Stimulated activated CD4-positive, alpha-beta T cell treated with anti-CD3 and anti-CD28 coated beads, Interleukin-4, amount 100 ng/mL, for 4 hours (primary cell): ENCODE data around the gene AHCTF1.
"Not testable (repeated sequence)": the region's sequence is repeated elsewhere in the genome, so short reads cannot be mapped to it uniquely, and the experiment has no call there.

Experiments used
- DNase-seq, 2 experiments: peaks; one replicate each; pipeline ENCODE4 v3.0.0-alpha.2; 2020

Gene AHCTF1

DNA sequence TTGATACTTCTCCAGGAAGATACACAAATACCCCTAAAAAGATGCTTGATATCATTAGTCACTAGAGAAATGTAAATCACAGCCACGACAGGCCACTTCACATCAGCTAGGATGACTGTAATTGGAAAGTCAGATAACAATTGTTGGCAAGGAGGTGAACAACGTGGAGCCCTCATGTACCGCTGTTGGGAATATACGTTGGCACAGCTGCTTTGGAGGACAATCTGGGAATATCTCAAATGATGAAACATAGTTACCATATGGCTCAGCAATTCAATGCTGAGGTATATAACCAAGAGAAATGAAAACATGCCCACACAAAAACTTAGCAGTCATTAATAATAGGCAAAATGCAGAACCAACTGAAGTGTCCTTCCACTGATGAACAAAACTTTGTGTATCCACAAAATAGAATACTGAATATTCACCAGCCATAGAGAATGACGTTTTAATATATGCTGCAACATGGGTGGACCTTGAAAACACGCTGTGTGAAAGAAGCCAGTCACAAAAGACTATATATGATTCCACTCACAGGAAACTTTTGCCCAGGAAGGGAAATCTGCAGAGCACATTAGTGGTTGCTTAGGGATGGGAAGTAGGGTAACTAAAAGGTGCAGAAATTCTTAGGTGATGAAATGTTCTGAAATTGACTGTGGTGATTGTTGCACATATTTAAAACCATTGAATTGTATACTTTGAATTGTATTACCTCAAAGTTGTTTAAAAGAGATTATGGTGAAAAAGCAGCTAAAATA, 95.4 kb downstream of the AHCTF1 start:
- no peak for DNase-seq

DNA sequence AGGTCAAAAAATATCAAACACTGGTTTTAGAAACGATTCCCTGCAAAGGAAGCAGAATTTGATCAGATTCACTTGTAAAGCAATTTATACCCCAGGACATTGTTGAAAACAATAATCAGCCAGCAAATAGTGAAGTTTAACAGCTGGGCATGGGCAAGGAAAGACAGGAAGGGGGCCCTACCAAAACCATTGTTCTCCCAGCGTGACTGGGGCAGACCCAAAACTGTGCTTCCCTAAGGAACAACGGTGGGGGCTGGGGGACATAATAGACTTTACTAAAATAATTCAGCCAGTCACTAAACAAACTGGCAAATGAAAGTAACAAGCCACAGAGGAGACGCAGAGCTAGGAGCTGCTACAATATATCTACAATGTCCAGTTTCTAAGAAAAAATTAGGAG, 100.2 kb downstream of the AHCTF1 start:
- DNase-seq = no peak

- DNase-seq = no peak
Measured at GRCh38 chr1:246828818-246829217, 102.9 kb downstream of the AHCTF1 start.

DNA sequence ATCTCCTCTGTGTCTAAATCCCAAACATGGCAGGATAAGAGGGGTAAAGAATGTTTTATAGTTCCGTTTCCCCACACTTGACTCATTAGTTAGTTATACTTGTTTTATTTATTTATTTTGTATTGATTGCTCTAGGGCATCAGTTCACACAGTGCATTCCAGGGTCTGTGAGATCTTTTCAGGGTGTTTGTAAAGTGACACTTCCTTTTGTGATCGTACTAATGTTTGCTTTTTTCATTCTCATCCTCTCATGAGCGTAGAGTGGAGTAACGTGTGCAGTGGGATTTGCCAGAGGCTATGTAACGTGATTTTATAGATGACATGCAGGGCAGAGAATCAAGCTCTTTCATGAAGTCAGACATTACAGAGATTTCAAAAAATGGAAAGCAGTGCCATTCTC, 104.4 kb downstream of the AHCTF1 start:
- DNase-seq = no peak

DNA sequence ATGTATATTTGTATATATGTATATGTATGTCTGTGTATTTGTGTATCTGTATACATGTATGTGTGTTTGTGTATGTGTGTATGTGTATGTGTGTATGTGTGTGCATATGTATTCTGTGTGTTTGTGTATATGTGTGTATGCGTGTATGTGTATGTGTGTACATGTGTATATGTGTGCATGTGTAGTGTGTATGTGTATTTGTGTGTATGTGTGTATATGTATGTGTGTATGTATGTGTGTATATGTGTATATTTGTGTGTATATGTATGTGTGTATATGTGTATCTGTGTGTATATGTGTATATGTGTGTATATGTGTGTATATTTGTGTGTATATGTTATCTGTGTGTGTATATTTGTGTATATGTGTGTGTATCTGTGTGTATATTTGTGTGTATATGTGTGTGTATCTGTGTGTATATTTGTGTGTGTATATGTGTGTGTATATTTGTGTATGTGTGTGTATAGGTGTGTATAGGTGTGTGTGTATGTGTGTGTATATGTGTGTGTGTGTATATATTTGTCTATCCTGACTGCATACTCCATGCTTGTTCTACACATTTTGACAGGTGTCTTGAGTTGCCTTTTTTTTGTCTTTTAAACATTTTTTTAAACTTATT, 106.1 kb downstream of the AHCTF1 start:
- no peak for DNase-seq

DNA sequence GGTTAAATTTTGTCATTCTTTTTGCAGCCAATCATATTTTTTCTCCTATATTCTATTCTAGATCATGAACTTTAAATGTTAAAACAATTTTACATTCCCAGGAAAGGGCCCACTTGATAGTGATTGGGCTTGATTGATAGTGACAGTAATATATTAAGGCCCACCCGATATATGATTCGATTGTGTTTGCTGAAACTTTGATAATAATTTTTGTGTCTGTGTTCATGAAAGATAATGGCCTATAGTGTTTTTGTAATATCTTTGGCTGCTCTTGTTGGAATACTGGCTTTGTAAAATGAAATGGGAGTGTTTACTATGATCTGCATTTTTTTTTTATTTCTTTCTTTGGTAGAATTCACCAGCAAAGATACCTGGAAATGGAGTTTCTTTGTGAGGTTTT, 107.2 kb downstream of the AHCTF1 start:
- no peak for DNase-seq

DNA sequence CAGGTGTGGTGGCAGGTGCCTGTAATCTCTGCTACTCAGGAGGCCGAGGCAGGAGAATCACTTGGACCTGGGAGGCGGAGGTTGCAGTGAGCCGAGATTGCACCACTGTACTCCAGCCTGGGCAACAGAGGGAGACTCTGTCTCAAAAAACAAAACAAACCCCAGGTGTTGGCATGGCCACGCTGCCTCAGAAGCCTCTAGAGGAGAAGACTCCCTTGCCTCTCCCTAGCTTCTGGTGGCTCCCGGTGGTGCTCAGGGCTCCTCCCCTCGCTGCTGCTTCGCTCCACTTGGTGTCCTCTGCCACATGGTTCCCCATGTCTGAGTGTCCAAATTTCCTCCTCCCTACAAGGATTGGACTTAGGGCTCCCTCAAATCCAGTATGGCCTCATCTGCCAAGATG, 109.6 kb downstream of the AHCTF1 start:
- DNase-seq = not testable (repeated sequence)

DNA sequence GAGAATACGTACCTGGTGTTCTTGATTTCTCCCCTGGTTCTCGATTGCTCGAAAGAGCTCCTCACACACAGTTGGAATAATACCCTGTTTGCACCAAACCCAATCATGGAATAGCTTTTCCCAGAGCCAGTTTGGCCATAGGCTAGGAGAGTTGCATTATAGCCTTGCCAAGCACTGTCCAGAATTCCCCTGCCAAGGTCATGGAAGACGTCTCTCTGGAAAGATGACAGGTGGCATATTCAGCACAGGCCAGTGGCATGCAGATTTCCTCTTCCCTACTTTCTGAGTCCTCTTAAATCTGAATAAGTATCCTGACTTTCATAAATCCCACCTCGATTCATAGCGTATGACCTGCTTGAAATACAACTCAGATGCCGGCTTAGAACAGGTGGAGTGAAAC, 111.1 kb downstream of the AHCTF1 start:
- no peak for DNase-seq

GRCh38 chr1:246817778-246818177, 114.0 kb downstream of the AHCTF1 start:
- not testable (repeated sequence) for DNase-seq

GRCh38 chr1:246815693-246816270, 116.0 kb downstream of the AHCTF1 start:
- no peak for DNase-seq

DNA sequence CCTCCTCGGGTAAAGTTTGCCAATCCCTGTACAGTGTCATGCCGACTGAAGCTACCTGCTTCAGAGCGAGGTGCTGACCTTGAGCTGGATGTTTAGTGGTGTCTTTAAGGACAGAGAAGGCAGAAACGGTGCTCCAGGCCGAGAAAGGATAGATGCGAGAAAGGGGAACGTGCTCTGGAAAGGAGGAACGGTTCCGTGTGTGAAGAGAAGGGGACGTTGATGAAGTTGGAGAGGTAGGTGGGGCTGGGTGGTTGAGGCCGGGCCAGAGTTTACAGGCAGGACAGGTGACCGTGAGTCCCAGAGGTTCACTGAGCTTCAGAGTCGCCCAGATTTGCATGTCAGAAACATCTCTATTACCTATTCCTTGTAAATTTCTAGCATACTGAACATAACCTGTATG, 116.9 kb downstream of the AHCTF1 start:
- DNase-seq = no peak

DNA sequence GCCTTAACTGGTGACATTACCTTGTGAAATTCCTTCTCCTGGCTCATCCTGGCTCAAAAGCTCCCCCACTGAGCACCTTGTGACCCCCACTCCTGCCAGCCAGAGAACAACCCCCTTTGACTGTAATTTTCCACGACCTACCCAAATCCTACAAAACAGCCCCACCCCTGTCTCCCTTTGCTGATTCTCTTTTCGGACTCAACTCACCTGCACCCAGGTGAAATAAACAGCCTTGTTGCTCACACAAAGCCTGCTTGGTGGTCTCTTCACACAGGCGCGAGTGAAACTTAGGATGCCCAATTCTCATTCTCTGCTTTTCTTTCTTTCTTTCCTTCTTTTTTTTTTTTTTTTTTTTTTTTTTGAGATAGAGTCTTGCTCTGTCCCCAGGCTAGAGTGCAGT, 118.4 kb downstream of the AHCTF1 start:
- not testable (repeated sequence) for DNase-seq

DNA sequence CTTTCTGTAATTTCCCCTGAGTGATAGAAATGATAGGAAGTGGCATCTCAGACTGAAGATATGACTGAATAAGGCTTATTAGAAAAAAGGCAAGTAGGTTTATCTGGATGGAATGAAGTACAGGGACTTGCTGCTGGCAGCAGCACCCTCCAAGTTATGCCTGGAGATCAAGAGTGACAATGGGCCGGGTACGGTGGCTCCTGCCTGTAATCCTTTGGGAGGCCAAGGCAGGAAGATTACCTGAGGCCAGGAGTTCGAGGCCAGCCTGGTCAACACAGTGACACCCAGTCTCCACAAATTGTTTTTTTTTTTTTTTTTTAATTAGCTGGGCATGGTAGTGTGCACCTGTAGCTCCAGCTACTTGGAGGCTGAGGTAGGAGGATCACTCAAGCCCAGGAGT, 119.8 kb downstream of the AHCTF1 start:
- no peak for DNase-seq

DNA sequence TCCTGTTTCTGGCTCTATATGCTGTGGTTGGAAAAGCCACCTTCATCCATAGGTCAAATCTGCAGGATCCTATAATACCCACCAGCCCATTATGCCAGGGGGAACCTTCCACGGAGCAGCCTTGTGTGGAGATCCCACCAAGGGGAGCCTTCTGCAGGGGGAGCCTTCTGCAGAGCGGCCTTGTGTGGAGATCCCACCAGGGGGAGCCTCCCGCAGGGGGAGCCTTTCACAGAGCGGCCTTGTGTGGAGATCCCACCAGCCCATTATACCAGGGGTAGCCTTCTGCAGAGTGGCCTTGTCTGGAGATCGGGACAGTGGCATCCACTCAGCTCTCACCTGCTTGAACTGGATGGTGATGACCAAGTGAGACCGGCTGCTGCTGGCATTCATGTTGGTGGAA, 122.3 kb downstream of the AHCTF1 start:
- DNase-seq = no peak

DNA sequence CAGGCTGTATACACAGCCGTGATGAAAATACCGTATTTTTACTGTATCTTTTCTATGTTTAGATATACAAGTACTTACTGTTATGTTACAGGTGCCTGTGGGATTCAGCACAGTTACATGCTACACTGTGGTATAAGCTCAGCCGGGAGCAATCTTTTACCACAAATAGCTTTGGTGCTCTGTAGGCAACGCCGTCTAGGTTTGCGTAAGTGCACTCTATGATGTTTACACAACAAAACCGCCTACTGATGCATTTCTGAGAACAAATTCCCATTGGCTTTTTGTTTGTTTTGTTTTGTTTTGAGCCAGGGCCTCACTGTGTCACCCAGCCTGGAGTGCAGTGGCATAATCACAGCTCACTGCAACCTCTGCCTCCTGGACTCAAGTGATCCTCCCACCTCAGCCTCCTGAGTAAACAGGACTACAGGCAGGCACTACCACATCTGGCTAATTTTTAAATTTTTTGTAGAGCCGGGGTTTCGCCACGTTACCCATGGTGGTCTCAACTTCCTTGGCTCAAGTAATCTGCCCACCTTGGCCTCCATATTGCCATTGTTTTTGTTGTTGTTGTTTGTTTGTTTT, 126.5 kb downstream of the AHCTF1 start:
- DNase-seq = no peak

GRCh38 chr1:246803883-246804282, 127.9 kb downstream of the AHCTF1 start:
- no peak for DNase-seq

- DNase-seq = no peak
Measured at GRCh38 chr1:246803373-246803772, 128.4 kb downstream of the AHCTF1 start.

DNA sequence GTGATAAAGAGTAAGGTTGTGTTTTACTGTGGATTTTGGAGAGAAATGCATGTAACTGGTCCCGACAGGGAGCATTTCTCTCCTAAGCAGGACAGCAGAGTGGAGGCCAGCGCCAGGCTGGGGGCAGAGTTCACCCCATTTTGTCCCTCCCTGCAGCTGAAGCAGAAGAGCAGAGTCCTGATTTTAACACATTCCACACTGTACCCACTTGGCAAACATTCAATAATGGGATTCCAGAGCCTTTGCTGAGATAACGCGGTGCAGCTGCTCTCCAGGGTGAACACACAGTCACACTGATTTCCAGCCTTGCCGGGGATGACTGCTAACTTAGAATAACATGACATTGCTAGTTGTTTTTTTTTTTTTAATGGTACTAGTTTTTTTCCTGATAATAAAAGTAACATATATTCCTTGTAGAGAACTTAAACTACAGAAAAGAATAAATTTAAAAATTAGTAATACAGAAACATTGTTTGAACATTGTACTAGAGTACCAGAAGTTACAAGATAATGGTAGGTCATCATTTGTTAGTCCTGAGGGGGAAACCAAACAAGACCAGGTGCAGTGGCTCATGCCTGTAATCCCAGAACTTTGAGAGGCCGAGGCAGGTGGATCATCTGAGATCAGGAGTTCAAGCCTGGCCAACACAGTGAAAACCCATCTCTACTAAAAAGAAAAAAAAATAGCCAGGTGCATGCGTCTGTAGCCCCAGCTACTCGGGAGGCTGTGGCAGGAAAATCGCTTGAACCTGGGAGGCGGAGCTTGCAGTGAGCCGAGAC, 130.3 kb downstream of the AHCTF1 start:
- no peak for DNase-seq

DNA sequence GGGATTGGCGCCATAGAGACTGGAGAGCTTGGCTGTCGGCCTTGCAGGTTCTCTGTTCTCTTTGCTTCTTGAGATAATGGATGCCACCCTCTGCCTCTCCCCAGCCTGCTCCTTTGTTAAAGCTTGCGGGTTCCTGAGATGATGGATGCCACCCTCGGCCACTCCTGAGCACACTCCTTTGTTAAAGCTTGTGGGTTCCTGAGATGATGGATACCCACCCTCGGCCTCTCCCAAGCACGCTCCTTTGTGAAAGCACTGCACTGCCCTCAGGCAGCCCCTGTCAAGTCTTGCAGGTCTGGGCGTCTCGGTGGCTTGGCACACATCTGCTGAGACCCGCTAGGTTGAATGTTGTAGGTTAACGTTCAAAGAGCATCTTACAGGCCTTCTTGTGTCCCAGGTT, 131.0 kb downstream of the AHCTF1 start:
- DNase-seq = no peak

DNA sequence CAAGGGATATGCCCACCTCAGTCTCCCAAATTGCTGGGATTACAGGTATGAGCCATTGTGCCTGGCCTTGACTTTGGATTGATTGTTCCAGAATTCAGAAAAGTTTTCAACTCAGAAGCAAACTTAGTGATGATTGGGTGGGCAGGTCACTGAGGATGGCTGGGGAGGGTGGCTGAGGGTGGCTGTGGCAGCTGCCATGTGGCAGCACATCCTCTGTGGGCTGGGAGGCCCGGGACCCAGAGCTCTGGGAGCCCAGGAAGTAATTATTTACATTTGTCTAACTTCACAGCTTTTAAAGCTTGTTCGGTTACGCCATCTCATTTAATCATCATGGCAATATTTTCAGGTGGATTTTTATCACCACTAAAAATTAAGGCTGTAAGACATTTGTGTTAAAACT, 131.4 kb downstream of the AHCTF1 start:
- DNase-seq = no peak

DNA sequence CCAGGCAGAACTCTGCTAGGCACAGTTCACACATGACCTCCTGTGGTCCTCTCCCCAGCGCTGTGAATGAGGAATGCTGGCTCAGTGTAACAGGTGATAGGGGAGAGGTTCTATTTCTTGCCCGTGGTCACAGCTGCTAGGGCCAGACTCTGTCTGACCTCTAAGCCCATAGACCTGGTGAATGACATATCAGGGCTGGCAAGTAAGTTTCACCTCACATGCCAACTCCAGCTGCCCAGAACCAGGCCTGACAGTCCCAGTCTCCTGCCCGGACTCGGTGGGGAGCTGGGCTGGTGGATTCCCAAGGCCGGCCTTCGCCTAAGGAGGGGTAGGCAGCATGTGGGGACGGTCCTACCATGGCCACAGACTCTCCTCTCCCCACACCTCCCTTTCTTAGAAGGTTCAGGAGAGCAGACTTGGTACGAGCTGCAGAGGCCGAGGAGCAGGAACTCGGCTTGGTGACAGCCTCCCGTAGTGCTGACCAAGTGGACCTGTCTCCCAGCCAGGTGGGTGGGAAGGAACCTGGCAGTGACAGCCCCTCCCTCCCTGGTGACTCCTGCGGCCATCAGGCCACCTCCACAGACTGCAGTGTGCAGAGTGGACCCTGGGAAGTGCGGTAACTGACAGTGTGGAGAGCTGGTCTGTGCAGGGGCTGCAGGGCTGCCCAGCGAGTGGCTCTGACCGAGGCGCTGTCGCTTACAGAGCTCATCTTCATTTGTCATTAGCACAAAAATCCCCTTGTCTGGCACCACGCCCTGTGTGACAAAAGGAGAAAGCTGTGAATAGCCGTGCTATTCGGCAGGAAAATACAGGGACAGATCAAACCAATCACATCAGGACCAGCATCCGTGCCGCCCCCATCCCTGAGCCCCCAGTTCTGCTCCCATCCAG, 132.9 kb downstream of the AHCTF1 start:
- no peak for DNase-seq

DNA sequence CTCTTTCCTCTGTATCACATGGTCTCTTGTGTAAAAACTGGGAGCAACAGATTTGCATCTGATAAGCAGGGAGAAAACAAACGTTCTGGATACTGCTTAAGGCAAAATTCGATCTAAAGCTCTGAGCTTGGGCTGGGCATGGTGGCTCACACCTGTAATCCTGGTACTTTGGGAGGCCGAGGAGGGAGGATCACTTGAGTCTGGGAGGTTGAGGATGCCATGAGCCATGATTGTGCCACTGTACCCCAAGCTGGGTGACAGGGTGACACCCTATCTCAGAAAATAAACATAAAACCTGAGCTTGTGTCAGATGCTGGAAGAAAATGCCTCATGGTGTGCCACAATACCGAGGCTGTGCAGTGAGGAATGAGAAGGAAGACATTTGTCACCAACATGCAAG, 133.6 kb downstream of the AHCTF1 start:
- DNase-seq = no peak
